Upper lobe of right lung (tissue), 1 donor: Measurements from ENCODE around the gene SLC4A11. TPM values are rescaled to one million over a fixed set of nuclear protein-coding genes. Genes with fewer than 3 reads are reported as not detected.

Experiments used
- ATAC-seq: fragments of 200-7000 bp; cut with Tn5 transposase; one replicate; pipeline ENCODE4 v1.9.1; 2020; ENCODE audit warnings: mild to moderate bottlenecking, moderate library complexity
- DNase-seq: peaks from one replicate; pipeline ENCODE4 v3.0.0-alpha.2; 2020
- H3K27ac ChIP-seq: fragments of 200-600 bp; one replicate; pipeline ENCODE4 v1.8.0; 2022
- H3K27me3 ChIP-seq: fragments of 200-600 bp; one replicate; pipeline ENCODE4 v1.8.0; 2022; ENCODE audit warnings: mild to moderate bottlenecking
- H3K36me3 ChIP-seq: fragments of 200-600 bp; one replicate; pipeline ENCODE4 v1.8.0; 2022
- H3K4me1 ChIP-seq: fragments of 200-600 bp; one replicate; pipeline ENCODE4 v1.8.0; 2022
- H3K4me3 ChIP-seq: fragments of 200-600 bp; one replicate; pipeline ENCODE4 v1.8.0; 2022; ENCODE audit warnings: mild to moderate bottlenecking
- H3K9me3 ChIP-seq: fragments of 200-600 bp; one replicate; pipeline ENCODE4 v1.8.0; 2022
- intact Hi-C: fragments of 100-400 bp; cut with DNase I; formaldehyde crosslinking; loops from one replicate; pipeline ENCODE4 v1.11.0; 2022
- total RNA-seq: library from RNA; stranded (reverse); fragmentation: NEBNext Ultra II Directional; extraction: Animal tissue kit (Norgen Biotek cat#: 25700); gene quantifications from one replicate; pipeline ENCODE4 v1.2.1, GENCODE V29; 2021
- TF ChIP-seq, protein P1 (sequence below): fragments of 200-600 bp; IDR thresholded peaks from one replicate; pipeline ENCODE4 v1.8.0; 2022; ENCODE audit warnings: antibody characterized with exemption
- donor health status: DM: no; HTN: yes; CAD: no; lungs with severe emphysema.

SLC4A11 gene
- total RNA-seq, 1 donor from 2014 or later = 2.7 TPM

DNA sequence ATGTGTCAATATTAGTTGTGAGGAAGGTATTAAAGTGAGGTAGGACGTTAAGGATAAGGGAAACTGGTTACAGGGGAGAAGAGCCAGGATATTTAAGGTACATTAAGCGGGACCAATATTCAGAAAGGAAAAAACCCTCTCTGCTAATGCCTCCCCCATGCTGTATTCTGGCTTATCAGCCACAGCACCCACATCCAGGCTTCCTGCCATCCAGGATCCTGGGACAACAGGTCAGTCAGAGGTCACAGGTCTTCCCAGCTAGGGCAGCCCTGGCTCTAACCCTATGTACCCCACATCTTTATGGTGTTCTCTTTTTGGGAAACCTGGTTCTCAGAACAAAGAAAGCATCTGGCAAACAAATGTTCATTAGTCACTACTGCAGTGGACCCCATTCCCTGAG lies 39.8 kb downstream of the SLC4A11 start:
- TF ChIP-seq, protein P1, sequence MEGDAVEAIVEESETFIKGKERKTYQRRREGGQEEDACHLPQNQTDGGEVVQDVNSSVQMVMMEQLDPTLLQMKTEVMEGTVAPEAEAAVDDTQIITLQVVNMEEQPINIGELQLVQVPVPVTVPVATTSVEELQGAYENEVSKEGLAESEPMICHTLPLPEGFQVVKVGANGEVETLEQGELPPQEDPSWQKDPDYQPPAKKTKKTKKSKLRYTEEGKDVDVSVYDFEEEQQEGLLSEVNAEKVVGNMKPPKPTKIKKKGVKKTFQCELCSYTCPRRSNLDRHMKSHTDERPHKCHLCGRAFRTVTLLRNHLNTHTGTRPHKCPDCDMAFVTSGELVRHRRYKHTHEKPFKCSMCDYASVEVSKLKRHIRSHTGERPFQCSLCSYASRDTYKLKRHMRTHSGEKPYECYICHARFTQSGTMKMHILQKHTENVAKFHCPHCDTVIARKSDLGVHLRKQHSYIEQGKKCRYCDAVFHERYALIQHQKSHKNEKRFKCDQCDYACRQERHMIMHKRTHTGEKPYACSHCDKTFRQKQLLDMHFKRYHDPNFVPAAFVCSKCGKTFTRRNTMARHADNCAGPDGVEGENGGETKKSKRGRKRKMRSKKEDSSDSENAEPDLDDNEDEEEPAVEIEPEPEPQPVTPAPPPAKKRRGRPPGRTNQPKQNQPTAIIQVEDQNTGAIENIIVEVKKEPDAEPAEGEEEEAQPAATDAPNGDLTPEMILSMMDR = no peak
- Histone ChIP-seq H3K4me3 (no peak overlapping the region), H3K27me3 (no peaks in the 10 kb centered on the region), H3K27ac (no peak overlapping the region), H3K36me3 (peaks cover 83% of the 10 kb centered on the region), H3K4me1 (peaks cover 10% of the 10 kb centered on the region), H3K9me3 (no peaks in the 10 kb centered on the region)
- DNase-seq (no peak), ATAC-seq (no peak)
- intact Hi-C loops = no loop called here

DNA sequence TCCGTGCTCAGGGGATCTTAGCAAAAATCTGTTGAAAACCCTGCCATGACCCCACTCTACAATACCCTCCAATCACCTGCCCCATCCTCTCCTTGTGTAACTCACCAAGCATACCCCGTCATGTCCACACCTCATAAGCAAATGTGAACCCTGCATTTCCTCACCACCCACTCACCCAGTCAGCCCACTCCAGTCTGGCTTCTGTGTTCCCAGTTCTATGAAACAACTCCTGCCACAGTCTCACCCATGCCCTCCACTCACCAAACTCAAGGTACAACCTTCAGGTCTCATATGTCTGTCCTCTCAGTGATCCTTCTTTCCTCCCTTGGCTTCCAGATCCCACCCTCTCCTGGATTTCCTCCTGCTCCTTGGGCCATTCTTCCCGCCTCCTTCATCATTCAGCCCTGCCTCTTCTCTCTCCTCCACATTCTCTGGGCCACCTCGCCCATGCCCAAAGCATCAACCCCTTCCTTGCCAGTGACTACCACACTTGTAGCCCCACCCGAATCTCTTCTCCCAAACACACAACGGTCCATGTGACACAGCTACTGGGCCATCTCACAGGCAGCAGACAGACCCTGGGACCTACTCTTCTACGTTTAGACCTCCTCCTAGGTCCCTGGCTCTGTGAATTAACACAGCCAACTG lies 43.3 kb downstream of the SLC4A11 start:
- intact Hi-C loops = no loop called here
- TF ChIP-seq, protein P1 = no peak
- Histone ChIP-seq H3K27me3 (no peaks in the 10 kb centered on the region), H3K36me3 (peaks cover 99% of the 10 kb centered on the region), H3K27ac (no peak overlapping the region), H3K4me1 (no peaks in the 10 kb centered on the region), H3K4me3 (no peak overlapping the region), H3K9me3 (no peaks in the 10 kb centered on the region)
- ATAC-seq = no peak
- no peak for DNase-seq

- intact Hi-C loops = no loop called here
- DNase-seq = no peak
- TF ChIP-seq, protein P1 = no peak
- H3K4me3 ChIP-seq = no peak overlapping the region
- no peaks in the 10 kb centered on the region for H3K4me1 ChIP-seq
- no peak overlapping the region for H3K27ac ChIP-seq
- no peaks in the 10 kb centered on the region for H3K27me3 ChIP-seq
- H3K36me3 ChIP-seq = peaks cover 98% of the 10 kb centered on the region
- no peaks in the 10 kb centered on the region for H3K9me3 ChIP-seq
- ATAC-seq = no peak
These were observed 44.2 kb downstream of the SLC4A11 start for GRCh38 chr20:3194617-3195280.

- intact Hi-C loops = no loop called here
- DNase-seq = no peak
These were observed 45.0 kb downstream of the SLC4A11 start for GRCh38 chr20:3193806-3194616.

GRCh38 chr20:3192226-3193015 lies 46.6 kb downstream of the SLC4A11 start:
- intact Hi-C loops = no loop called here
- H3K4me3 ChIP-seq = no peak overlapping the region
- DNase-seq = no peak
- no peak for ATAC-seq
- H3K27ac ChIP-seq = no peak overlapping the region
- H3K9me3 ChIP-seq = no peaks in the 10 kb centered on the region
- TF ChIP-seq, protein P1 = no peak
- peaks cover 82% of the 10 kb centered on the region for H3K36me3 ChIP-seq
- no peaks in the 10 kb centered on the region for H3K4me1 ChIP-seq
- no peaks in the 10 kb centered on the region for H3K27me3 ChIP-seq

More at GRCh38 chr20:3193806-3194616, 45.0 kb downstream of the SLC4A11 start:
- Histone ChIP-seq H3K27me3 (no peaks in the 10 kb centered on the region), H3K4me3 (no peak overlapping the region), H3K9me3 (no peaks in the 10 kb centered on the region), H3K36me3 (peaks cover 96% of the 10 kb centered on the region), H3K4me1 (no peaks in the 10 kb centered on the region), H3K27ac (no peak overlapping the region)
- TF ChIP-seq, protein P1 = no peak
- no peak for ATAC-seq
